T-helper 1 cell (primary cell): ENCODE measurements around the gene ADH1B.
"Not testable (repeated sequence)": the region's sequence is repeated elsewhere in the genome, so short reads cannot be mapped to it uniquely, and the experiment has no call there.

Experiments
- DNase-seq, 5 donors: peaks; one replicate each; pipeline ENCODE4 v3.0.0-alpha.2; 2012 to 2020

The ADH1B gene

DNA sequence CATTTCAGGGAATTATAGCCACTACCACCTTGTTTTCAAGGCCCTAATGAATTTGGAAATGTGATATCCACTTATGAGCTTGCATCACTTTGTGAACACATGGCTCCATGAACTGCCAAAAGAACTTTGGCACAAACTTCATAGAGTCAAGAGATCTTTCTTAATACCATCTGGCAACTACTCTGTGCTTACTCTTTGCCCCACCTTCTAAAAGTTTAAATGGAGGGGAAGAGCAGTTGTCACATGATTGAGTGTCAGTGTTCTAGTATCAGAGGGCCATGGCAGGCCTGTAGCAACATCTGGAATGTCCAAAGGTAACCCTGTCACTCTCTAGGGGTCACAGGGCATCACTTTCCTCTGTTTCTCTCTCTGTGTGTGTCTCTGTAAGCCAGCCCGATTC is 2.6 kb upstream of the ADH1B start:
- no peak for DNase-seq

DNA sequence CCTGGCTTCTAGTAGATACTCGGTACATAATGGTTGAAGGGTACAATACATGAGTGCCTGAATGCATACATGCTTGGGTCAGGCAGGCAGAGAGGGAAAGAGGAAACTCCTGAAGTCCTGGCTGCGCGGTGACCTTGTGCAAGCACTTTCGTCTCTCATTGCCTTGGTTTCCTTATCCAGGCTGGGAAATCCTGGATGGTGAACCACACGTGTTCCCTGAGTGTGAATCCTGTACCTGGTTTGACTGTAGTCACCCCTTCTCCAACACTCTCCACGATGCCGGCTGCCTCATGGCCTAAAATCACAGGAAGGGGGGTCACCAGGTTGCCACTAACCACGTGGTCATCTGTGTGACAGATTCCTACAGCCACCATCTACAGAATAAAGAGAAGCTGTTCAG is 3.4 kb downstream of the ADH1B start:
- DNase-seq = not testable (repeated sequence)

DNA sequence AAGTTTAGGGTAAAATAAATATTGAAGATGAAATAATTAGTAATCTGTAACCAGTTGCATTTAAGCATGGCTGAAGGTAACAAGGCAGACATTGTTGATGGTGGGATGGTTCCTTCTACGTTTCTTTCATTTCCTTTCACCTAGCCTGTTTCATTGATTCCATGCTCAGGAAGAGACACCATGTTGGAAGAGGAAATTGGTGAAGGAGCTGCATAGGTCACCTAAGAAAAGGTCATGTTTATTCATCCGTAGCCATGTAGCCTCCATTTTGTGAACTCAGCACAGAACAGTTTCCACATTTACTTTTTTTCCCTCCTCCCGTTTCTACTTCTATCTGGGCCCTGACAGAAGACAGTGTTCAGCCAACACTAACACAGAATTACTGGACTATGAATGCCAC is 3.8 kb downstream of the ADH1B start:
- no peak for DNase-seq

DNA sequence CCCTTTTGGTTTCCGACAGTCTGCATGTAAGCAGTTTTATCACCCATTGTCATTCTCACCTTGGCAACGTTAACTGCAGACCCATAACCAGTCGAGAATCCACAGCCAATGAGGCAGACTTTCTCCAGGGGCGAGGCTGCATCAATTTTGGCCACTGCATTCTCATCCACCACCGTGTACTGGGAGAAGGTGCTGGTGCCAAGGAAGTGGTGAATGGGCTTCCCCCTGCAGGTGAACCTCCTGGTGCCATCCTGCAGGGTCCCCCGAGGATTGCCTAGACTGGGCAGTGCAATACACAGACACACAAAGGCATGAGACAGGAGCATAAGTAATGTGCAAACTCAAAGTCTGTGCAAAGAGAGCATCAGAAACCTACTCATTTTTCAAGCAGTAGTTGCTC is 5.4 kb downstream of the ADH1B start:
- DNase-seq = no peak

DNA sequence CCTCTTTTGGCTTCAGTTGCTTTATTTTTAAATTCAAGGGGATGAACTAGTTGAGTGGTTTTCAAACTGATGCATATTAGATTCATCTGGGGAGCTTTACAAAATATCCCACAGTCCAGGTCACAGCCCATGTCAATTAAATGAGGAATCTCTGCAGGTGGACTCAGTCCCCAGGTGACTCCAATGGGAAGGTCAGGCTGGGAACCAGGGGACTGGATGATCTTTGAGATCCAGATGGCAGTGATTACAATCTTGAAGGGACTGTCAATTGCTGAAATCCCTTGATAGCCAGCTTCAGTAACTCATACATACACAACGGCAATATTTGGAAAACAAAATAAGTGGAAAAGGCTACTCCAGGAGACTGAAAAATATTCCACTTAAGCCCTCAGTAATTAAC is 7.0 kb downstream of the ADH1B start:
- no peak for DNase-seq

DNA sequence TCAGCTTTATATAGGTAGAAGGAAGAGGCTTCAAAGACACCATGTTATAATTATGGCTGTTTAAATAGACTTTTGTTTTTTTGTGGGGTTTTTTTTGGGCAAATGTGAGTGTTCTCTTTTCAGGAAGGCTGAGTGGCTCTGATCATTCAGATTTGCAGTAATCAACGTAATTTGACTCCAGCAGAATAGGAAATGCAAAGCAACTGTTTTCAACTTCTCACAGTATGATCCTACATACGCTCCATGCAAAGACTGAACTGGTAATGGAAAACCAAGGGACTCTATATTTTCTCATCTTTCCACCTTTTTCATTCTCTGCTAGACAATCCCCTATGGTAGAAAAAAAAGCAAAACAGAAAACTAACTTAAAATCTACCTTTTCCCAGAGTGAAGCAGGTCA is 10.8 kb downstream of the ADH1B start:
- no peak for DNase-seq

DNA sequence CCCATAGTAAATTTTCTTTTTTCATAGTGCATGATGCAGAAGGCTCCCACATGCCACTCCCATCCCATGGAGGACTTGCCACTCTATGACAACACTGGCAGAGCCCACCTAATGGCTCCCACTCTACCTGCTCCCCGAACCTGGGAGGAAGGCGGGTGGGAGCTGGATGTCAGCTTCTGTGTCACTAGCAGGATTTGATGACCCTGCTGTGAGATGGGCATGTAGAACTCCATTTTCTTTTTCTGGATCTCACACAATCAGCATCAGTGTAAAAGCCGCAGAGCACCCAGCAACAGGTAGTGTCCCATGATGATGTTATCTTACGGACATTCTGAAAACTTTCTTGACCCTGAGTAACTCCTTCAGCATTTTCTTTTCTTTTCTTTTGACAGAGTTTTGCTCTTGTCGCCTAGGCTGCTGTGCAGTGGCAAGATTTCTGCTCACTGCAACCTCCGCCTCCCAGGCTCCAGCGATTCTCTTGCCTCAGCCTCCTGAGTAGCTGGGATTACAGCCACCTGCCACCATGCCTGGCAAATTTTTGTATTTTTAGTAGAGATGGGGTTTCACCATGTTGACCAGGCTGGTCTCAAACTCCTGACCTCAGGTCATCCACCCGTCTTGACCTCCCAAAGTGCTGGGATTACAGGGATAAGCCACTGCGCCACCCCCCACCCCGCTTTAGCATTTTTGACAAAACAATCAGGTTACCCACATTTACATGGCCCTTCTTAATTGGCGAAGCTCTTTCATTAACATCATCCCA is 15.4 kb downstream of the ADH1B start:
- DNase-seq = no peak

DNA sequence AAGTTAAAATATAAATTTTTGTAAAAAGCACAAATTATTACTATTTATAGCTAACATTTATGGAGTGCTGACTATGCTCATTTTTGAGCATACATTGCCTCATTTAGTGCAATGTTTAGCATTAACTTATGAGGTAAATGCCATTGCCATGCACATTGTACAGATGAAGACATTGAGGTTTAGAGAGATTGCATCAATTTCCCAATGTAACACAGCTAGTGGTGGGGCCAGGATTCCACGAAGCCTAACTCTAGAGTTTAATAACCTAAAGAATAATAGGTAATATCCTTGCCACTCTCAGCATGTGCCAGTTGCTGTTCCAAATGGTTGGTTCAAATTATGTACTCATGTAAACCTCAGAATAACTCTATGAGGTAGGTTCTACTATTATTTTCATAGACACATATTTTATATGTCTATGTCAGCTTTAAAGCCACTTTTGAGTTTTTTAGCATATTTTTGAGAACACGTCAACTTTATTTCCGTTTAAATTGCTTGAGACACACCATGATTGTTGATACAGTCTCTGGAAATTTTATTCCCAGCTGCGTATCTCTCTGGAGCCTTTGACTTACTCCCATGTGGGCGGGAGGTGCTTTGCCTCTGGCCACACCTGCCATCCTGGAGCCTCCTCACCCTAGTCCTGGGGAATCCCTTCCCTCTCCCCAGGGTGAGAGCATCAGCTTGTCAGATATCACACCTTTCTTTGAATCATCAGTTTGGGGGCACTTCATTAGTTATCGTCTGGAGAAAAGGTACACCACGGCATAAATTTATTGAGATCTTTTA is 19.6 kb downstream of the ADH1B start:
- DNase-seq = no peak

DNA sequence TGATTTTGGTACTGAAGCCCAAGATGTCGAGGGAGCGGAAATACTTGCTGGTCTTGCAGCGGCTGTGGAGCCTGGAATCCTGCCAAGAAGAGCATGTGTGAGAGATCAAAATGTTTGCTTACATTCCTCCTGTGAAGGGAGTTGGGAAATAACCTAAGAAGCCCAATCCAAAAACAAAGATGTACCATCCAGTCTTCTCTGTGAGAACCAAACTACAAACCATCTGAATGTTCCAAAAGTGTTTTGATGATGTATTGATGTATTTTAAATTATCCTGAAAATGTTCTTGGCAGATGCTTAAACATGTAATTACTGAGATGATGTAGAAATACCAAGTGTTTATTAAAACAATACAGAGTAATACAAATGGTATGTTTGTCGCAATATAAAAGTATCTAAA is 20.3 kb downstream of the ADH1B start:
- DNase-seq = no peak

DNA sequence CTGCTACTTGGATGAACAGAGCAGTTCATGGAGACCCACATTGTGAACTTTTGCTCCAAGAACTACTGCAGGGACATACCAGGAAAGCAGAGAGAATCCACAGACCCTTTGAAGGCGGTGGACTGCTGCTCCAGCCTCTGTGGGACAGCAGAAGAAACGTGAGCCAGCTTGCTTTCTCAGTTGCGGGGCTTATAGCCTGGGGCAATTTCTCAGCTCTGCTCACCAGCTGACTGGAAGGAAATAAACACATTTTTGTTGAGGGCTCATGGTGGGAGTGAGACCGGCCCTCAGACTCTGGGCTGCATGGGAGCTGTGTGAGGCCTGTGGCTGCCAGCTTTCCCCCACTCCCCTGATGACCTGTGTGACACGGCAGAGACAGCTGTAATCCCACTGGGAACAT is 27.8 kb downstream of the ADH1B start:
- DNase-seq = no peak

DNA sequence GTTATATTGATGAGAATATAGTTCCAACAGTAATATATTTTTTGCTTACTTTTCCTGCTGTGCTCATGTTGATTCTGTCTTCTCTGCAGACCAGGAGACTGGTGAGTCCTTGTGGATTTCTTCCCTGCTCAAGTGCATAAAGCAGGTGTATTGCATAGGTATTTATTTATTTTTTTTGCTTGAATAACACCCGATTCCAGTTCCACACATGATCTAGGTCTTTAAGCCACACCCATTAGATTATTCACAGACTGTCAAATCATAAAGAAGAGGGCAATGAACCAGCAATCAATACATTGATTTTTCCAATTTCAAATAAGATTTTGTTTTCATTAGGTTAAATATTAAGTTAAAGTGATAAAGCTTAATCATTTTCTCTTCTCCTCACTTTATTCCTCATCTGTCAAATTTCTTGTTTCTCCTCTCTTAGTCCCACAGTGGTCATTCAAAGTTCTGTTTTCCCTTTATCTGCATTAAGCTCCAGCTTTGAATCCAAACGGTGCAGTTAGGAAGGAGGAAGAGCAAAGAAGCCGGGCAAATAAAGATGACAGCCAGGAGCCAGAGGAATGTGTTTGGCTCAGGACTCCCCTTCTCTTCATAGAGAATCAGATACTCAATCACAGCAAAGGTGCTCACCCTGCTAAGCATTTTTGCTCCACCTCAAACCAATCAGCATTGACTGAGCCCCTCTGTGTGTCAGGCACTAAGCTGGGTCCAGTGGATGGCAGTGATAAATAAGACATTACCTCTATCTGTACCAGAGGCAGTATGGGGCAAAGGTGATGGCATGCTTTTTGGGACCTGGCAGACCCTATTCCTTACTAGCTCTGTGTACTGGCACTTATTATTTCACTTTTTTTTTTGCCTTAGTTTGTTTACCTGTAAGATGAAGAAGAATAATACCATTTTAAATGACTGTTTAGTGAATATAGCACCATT is 30.1 kb downstream of the ADH1B start, which contains the start of gene ADH1A:
Gene ADH1A, minus strand, starts transcription at position 138 of the 939 bp plus-strand sequence. Its CDS starts 71 bp downstream, at position 67.
- DNase-seq = no peak

DNA sequence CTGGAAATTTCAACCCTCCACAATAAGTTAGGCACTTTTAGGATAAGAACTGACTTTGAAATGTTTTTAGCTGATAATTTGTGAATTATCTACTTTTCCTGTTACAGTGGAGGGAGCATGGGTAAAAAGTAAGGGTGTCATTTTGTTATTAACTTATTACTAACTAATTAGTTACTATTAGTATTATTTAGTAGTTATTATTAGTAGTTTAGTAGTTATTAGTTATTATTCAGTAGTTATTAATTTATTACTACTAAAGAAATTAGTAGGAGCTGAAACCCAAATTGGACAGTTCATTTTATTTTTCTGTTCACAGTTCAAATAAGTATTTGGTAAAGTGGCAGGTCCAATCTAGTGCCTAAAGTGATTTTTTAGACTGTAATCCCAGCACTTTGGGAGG is 35.8 kb downstream of the ADH1B start:
- no peak for DNase-seq

DNA sequence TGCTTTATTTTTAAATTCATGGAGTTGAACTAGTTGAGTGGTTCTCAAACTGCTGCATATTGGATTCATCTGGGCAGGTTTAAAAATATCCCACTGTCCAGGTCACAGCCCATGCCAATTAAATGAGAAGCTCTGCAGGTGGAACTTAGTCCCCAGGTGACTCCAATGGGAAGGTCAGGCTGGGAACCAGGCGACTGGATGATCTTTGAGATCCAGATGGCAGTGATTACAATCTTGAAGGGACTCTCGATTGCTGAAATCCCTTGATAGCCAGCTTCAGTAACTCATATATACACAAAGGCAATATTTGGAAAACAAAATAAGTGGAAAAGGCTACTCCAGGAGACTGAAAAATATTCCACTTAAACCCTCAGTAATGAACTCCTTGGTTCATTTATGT is 38.5 kb downstream of the ADH1B start:
- DNase-seq = no peak

DNA sequence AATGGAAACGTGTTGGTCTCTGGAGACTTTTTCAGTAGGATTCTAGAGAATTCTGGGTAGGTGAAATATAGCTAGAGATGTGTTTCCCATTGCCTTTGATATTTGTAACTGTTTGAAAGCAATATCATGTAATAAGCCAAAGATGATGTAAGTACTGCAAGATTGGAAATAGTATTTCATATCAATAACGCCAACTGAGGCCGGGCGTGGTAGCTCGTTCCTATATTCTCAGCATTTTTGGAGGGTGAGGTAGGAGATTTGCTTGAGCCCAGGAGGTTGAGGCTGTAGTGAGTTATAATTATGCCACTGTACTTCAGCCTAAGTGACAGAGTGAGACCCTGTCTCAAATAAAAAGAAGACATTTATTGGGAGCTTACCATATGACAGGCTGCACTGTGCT is 39.9 kb downstream of the ADH1B start:
- DNase-seq = no peak

DNA sequence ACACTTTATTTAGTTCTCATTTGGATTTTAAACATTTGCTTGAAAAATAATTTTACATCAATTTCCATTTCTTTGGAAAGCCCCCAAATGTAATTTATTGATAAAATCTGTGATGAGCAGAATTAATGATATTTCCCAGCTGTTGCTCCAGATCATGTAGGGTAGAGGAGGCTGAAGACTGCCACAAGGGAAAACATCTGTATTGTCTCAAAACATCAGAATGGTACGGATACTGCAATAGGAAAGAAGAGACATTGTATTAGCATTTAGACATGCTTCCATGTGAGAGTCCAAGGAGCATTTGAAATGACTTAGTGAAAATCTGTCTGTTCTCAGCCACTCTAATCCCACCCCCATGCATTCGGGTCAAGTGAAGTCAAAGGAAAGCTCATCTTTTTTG is 44.8 kb downstream of the ADH1B start:
- DNase-seq = no peak

DNA sequence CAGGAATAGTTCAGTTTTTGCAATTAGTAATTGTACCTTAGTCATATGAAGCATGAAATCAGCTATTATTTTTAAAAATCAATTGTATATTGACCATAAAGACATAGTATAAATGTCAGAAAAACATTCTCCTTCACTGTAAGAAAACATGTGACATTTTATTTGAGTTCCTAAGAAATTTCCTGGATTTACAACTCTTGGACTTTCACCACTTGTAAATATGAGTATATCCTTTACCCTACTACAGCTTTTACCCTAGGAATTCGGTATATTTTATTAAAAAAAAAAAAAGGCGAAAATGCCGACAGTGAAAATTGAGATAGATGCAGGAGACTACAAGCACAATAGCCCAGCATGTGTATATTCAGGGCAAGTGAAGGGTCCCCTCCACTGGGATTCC is 45.3 kb downstream of the ADH1B start:
- no peak for DNase-seq

DNA sequence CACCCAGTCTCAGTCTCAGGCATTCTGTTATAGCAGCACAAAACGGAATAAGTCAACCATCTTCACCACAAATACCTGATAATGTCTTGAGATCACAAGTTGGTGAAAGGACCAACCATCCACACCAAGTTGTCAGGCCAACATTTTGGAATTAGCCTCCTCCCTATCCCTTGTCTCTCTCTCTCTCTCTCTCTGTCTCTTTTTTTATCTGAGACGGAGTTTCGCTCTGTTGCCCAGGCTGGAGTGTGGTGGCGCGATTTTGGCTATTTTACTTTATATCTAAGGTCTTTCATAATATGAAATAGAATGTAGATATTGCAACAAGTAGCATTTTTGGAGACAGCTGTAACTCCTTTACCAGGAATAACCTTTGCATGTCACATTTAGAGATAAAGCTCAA is 46.2 kb downstream of the ADH1B start:
- DNase-seq = no peak

DNA sequence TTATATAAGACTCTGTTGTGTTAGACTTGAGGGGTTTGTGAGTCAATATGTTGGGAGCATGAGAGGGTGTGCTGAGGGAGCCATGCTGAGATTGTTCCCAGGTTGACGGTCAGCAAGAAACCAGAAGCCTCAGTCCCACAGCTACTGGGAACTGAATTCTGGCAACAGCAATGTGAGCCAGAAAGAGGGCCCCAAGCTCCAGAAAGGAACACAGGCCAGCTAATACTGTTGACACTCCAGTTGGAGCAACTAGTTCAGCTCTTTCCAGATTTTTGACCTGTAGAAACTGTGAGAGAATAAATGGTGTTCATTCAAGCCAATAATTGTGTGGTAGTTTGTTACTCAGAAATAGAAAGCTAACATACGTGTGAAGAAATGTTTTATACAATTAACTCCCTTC is 47.5 kb downstream of the ADH1B start:
- no peak for DNase-seq

DNA sequence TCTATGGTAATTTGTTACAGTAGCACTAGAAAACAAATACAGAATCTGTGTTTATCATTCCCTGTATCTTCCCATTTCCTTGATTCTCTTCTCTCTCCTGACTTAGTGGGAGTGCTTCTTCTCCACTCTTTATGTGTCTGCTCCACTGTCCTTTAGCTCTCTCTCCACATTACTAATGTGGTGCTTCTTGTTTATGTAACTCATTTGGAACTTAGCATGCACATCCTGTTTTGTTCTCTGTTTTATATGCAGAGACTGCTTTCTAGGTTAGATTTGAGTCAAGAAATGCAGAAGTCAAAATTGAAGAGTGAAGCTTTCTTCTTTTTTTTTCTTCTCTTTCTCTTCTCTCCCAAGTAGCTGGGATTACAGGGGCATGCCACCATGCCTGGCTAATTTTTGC is 56.3 kb downstream of the ADH1B start:
- no peak for DNase-seq
